Endodermal cell (in vitro differentiated cells): Measurements from ENCODE around the gene FKBP14. TPM values are rescaled to one million over a fixed set of nuclear protein-coding genes. Genes with fewer than 3 reads are reported as not detected.
"Not testable (repeated sequence)": the region's sequence is repeated elsewhere in the genome, so short reads cannot be mapped to it uniquely, and the experiment has no call there.

Experiments used
- DNase-seq: peaks from one replicate; pipeline ENCODE4 v3.0.0-alpha.2; 2017
- H3K27ac ChIP-seq: 2 replicates; pipeline ENCODE4 v1.5.1; 2013; ENCODE audit warnings: mild to moderate bottlenecking, low read depth, low read length, moderate library complexity
- H3K27me3 ChIP-seq: 2 replicates; pipeline ENCODE4 v1.6.1; 2013; ENCODE audit warnings: mild to moderate bottlenecking, low read length, moderate library complexity; ENCODE audit not compliant: insufficient read depth, control insufficient read depth, poor library complexity, severe bottlenecking
- H3K36me3 ChIP-seq: 2 replicates; pipeline ENCODE4 v1.7.0; 2013; ENCODE audit warnings: mild to moderate bottlenecking, low read length, moderate library complexity; ENCODE audit not compliant: control insufficient read depth, insufficient read depth
- H3K4me1 ChIP-seq: one replicate; pipeline ENCODE4 v1.7.0; 2013; ENCODE audit warnings: low read length; ENCODE audit not compliant: control insufficient read depth, insufficient read depth
- H3K4me3 ChIP-seq: 2 replicates; pipeline ENCODE4 v1.5.1; 2013; ENCODE audit warnings: mild to moderate bottlenecking, low read length, moderate library complexity
- H3K9ac ChIP-seq: 2 replicates; pipeline ENCODE4 v1.6.1; 2013; ENCODE audit warnings: mild to moderate bottlenecking, low read length, moderate library complexity; ENCODE audit not compliant: poor library complexity, severe bottlenecking; ENCODE audit errors: extremely low read depth
- H3K9me3 ChIP-seq: 2 replicates; pipeline ENCODE4 v1.6.1; 2013; ENCODE audit warnings: mild to moderate bottlenecking, low read length, moderate library complexity; ENCODE audit not compliant: control insufficient read depth
- H3K27ac Mint-ChIP-seq: 2 replicates; pipeline ENCODE4 v1.8.0; 2020; ENCODE audit warnings: mixed read lengths
- H3K27me3 Mint-ChIP-seq: 2 replicates; pipeline ENCODE4 v1.8.0; 2021; ENCODE audit warnings: mild to moderate bottlenecking, mixed read lengths; ENCODE audit not compliant: insufficient read depth
- H3K36me3 Mint-ChIP-seq: 2 replicates; pipeline ENCODE4 v1.8.0; 2020; ENCODE audit warnings: low read depth, mixed read lengths
- H3K4me1 Mint-ChIP-seq: 2 replicates; pipeline ENCODE4 v1.8.0; 2020; ENCODE audit warnings: mixed read lengths
- H3K4me3 Mint-ChIP-seq: 2 replicates; pipeline ENCODE4 v1.8.0; 2020; ENCODE audit warnings: mild to moderate bottlenecking, moderate library complexity, mixed read lengths
- H3K9me3 Mint-ChIP-seq: 2 replicates; pipeline ENCODE4 v1.8.0; 2020; ENCODE audit warnings: mild to moderate bottlenecking, mixed read lengths
- CTCF ChIP-seq: fragments of 200-600 bp; sonication (generic); conservative IDR thresholded peaks from 2 replicates; pipeline ENCODE4 v1.5.0; 2021; ENCODE audit warnings: antibody characterized with exemption, mild to moderate bottlenecking
- WGBS, 2 experiments: methylation state at CpG; one replicate each; pipeline versions ENCODE4 v1.1.5 to v1.1.7; 2013; ENCODE audit warnings: missing lambda C conversion rate in 2 of 2, mixed read lengths in 1 of 2; ENCODE audit not compliant: insufficient coverage in 1 of 2, insufficient read length in 1 of 2; 5-methylcytosine and 5-hydroxymethylcytosine counted together
- total RNA-seq, 2 donors: library from RNA; stranded (reverse); fragmentation: NEBNext Ultra II Directional in 1 of 2; extraction: Animal tissue kit (Norgen Biotek cat#: 25700) in 1 of 2; gene quantifications; 2 replicates in 1 of 2; 3 replicates in 1 of 2; pipeline ENCODE4 v1.2.1, GENCODE V29; 2021

The FKBP14 gene
- total RNA-seq, 2 donors from 2014 or later = 15.1 to 24.8 TPM

- no peak overlapping the region for H3K27ac Mint-ChIP-seq
- H3K4me1 Mint-ChIP-seq = peaks cover 29% of the 10 kb centered on the region
- no peak for TF ChIP-seq CTCF
- H3K27me3 Mint-ChIP-seq = no peaks in the 10 kb centered on the region
- Histone ChIP-seq H3K4me3 (no peak overlapping the region), H3K27ac (no peak overlapping the region), H3K9ac (no peak overlapping the region), H3K36me3 (peaks cover 68% of the 10 kb centered on the region), H3K27me3 (no peaks in the 10 kb centered on the region), H3K4me1 (no peaks in the 10 kb centered on the region), H3K9me3 (no peaks in the 10 kb centered on the region)
- WGBS, 2 experiments = 94 to 96% methylated on average over 1 of the region's 1 CpG
- peaks cover 3% of the 10 kb centered on the region for H3K9me3 Mint-ChIP-seq
- no peak overlapping the region for H3K4me3 Mint-ChIP-seq
- peaks cover 56% of the 10 kb centered on the region for H3K36me3 Mint-ChIP-seq
- no peak for DNase-seq
Observed at GRCh38 chr7:29962035-29962434, 64.5 kb downstream of the FKBP14 start.

- not testable (repeated sequence) for H3K4me1 ChIP-seq, H3K9ac ChIP-seq, DNase-seq, H3K4me3 ChIP-seq, H3K27ac Mint-ChIP-seq, H3K4me3 Mint-ChIP-seq, H3K27ac ChIP-seq, H3K9me3 Mint-ChIP-seq, H3K27me3 Mint-ChIP-seq, H3K9me3 ChIP-seq, H3K27me3 ChIP-seq
- Mint-ChIP-seq H3K36me3 (peaks cover 52% of the 10 kb centered on the region), H3K4me1 (peaks cover 32% of the 10 kb centered on the region)
- WGBS, 2 experiments = 90 to 98% methylated on average over 2 to 16 of the region's 19 CpGs
- peaks cover 64% of the 10 kb centered on the region for H3K36me3 ChIP-seq
Observed at GRCh38 chr7:29961611-29962010, 64.9 kb downstream of the FKBP14 start.

Other genes with a start within 250 kb of the FKBP14 start
- 1 to 10 TPM; 5.2 to 7.2 TPM for gene WIPF3, start 220.2 kb downstream of the FKBP14 start, total RNA-seq
- 100 to 1,000 TPM; 110 to 112 TPM for gene SCRN1, start 36.9 kb downstream of the FKBP14 start, total RNA-seq
- 10 to 100 TPM; 37.7 to 42.2 TPM for gene PLEKHA8, start 1.7 kb upstream of the FKBP14 start, total RNA-seq
- 10 to 100 TPM; 11.2 to 12.1 TPM for gene MTURN, start 108.3 kb upstream of the FKBP14 start, total RNA-seq